GM12878 (cell line): Measurements from ENCODE around the gene FRAS1. TPM values are rescaled to one million over a fixed set of nuclear protein-coding genes. Genes with fewer than 3 reads are reported as not detected.

Experiments
- CUX1 ChIP-seq: IDR thresholded peaks from 2 replicates; pipeline ENCODE4 v1.6.1; 2012; ENCODE audit warnings: improper control_type of control experiment, low read depth, low read length; ENCODE audit not compliant: insufficient replicate concordance
- MEF2B ChIP-seq: fragments of 450-650 bp; IDR thresholded peaks from 2 replicates; pipeline ENCODE4 v1.6.1; 2018; ENCODE audit warnings: mild to moderate bottlenecking, moderate library complexity; ENCODE audit not compliant: partially characterized antibody, poor library complexity, severe bottlenecking
- NKRF ChIP-seq: fragments of 450-650 bp; conservative IDR thresholded peaks from 2 replicates; pipeline ENCODE4 v1.6.1; 2017; ENCODE audit warnings: mild to moderate bottlenecking, moderate library complexity
- SIN3A ChIP-seq: IDR thresholded peaks from 2 replicates; pipeline ENCODE4 v1.6.1; 2012; ENCODE audit warnings: low read depth, low read length, improper control_type of control experiment
- TCF12 ChIP-seq: IDR thresholded peaks from 2 replicates; pipeline ENCODE4 v1.6.1; 2011; ENCODE audit warnings: low read depth, mild to moderate bottlenecking, low read length
- polyA plus RNA-seq, 11 experiments: library from polyadenylated mRNA; depleted of rRNA in 4 of 11; unstranded in 6 of 11; stranded (reverse) in 5 of 11; fragments of >200 nt; fragmentation: Nextera tagmentation in 4 of 11; fragmentation: Illumina TruSeq in 1 of 11; extraction: Ambion mirVana in 4 of 11; extraction: Trizol in 1 of 11; gene quantifications; 1 replicate in 1 of 11; 2 replicates in 10 of 11; pipeline versions ENCODE4 v1.2.1 to v1.2.3, GENCODE V29; 2011 to 2016; ENCODE audit warnings: inconsistent platforms in 2 of 11, missing spikeins in 2 of 11, low read depth in 1 of 11
- total RNA-seq, 4 experiments: library from RNA; depleted of rRNA in 3 of 4; stranded (reverse); fragments of >200 nt in 3 of 4; fragmentation: Illumina TruSeq in 1 of 4; extraction: Trizol in 1 of 4; gene quantifications; 2 replicates each; pipeline versions ENCODE4 v1.2.1 to v1.2.3, GENCODE V29; 2013 to 2021

The FRAS1 gene
- total and polyA plus RNA-seq, 10 of the 15 experiments (the other 5 are each of a cell fraction or from before 2014, with no cell fraction given): 0.08 to 11.7 (median 0.20) TPM

GRCh38 chr4:78542373-78542772 is 485.2 kb downstream of the FRAS1 start (continued):
- TF ChIP-seq CUX1: no peak
- no peak for TF ChIP-seq NKRF
- TF ChIP-seq SIN3A: no peak
- no peak for TF ChIP-seq MEF2B
- no peak for TF ChIP-seq TCF12
- TF ChIP-seq, all 136 proteins: peak for 0
